ENCODE results near the gene DAAM2.

The DAAM2 gene

DNA sequence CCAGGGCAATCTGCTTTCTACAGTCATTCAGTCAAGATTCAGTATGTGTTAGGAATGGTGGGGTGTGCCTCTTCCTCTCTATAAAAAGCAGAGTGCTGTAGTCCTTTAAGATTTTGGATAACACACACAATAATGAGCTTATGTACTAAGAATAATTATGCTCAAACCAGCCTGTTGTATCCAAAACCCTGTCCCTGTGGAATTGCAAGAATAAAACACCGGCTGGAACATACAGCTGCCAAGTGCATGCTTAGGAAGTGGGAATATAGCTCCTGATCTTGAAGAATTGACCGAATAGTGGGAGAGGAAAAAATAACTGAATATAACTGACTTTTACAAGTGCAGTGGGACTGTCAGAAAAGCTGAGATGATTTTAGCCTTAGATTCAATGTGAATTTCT is 143.1 kb downstream of the DAAM2 start:
- TF ChIP-seq, protein P1, sequence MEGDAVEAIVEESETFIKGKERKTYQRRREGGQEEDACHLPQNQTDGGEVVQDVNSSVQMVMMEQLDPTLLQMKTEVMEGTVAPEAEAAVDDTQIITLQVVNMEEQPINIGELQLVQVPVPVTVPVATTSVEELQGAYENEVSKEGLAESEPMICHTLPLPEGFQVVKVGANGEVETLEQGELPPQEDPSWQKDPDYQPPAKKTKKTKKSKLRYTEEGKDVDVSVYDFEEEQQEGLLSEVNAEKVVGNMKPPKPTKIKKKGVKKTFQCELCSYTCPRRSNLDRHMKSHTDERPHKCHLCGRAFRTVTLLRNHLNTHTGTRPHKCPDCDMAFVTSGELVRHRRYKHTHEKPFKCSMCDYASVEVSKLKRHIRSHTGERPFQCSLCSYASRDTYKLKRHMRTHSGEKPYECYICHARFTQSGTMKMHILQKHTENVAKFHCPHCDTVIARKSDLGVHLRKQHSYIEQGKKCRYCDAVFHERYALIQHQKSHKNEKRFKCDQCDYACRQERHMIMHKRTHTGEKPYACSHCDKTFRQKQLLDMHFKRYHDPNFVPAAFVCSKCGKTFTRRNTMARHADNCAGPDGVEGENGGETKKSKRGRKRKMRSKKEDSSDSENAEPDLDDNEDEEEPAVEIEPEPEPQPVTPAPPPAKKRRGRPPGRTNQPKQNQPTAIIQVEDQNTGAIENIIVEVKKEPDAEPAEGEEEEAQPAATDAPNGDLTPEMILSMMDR (IDR thresholded peaks at IDR 0.05; ENCODE audit: extremely low read depth, insufficient read depth, missing control alignments), result no peak
- in situ Hi-C loops (cut with MboI; ENCODE audit: low pct_unique_long_range_greater_than_20kb, low sequenced_read_pairs, unreplicated experiment), result no loop called here
- no peak for DNase-seq (ENCODE audit: low spot score)

DNA sequence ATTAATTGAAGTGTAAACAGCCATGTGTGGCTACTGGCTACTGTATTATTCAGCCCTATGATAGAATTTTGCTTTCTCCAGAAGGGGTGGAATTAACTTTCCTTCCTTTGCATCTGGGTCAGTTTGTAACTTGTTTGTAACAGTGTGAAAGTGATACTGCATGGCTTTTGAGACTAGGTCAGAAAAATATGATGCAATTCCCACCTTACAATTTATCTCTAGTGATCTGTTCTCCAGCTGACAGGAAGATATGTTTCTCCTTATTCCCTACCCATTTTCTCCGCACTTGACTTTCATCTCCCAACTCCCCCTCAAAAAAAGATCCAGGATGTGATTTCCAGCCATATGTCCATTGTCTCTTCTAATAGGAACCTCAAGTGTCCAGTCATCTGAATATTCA is 144.7 kb downstream of the DAAM2 start:
- TF ChIP-seq, protein P1 (IDR thresholded peaks at IDR 0.05; ENCODE audit: extremely low read depth, insufficient read depth, missing control alignments), result no peak
- in situ Hi-C loops (cut with MboI; ENCODE audit: low pct_unique_long_range_greater_than_20kb, low sequenced_read_pairs, unreplicated experiment), result no loop called here
- no peak for DNase-seq (ENCODE audit: low spot score)

DNA sequence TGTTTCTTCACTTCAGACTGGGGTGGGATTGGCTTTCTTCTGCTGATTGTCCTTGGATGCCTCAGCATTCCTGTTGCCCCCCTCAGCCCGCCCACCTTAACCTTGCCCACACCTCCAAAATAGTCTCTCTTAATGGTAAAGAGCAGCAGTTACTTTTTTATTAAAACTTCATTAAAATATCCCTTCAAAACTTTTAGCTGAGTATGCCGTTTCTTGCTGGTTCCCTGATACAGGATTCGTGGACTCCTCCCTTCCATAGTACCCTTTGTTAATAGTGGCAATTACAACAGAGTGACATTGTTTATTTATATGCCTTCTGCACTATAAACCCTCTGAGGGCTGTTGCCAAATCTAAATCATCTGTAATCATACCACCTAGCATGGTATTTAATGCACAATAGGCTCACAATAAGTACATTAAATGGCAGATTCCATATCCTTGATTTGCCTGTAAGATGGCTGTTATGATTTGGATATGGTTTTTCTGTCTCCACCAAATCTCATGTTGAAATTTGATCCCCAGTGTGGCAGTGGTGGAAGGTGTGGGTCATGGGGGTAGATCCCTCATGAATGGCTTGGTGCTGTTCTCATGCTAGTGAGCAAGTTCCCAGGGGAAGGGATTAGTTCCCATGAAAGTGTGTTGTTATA is 145.6 kb downstream of the DAAM2 start:
- DNase-seq (ENCODE audit: low spot score), result no peak
- TF ChIP-seq, protein P1 (IDR thresholded peaks at IDR 0.05; ENCODE audit: extremely low read depth, insufficient read depth, missing control alignments), result no peak
- in situ Hi-C loops (cut with MboI; ENCODE audit: low pct_unique_long_range_greater_than_20kb, low sequenced_read_pairs, unreplicated experiment), result no loop called here

DNA sequence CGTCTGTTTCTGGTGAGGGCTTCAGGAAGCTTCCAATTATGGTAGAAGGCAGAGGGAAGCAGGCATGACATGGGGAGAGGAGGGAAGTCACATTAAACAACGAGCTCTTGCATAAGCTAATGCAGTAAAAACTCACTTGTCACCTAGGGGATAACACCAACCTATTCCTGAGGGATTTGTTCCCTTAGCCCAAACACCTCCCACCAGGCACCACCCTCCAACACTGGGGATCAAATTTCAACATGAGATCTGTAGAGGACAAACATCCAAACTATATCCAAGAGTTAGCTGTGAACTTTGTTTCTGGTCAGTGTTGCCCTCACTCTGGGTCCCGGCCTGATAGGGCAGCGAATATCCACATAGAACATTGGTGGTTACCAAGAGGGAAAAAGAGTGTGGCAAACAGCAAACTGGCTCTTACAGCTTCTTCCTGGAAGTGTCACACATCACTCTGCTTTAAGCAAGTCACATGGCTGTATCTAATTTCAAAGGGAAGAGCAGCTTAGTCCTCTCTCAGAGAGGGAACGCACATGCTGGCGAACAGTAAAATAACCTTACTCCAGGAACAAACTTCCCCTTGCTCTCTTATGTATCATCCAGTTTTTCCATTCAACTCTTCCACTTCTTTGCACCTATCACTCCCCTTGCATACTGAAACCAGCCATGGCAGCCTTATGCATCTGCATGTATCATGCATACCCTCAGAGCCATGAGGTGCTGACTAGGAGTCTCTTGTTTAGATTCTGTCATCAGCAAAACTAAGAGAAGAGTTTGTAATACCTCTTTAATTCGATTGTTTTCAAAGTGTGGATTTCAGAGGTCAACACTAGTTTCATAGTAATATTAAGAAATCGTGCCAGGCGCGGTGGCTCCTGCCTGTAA is 146.8 kb downstream of the DAAM2 start:
- no peak for DNase-seq (ENCODE audit: low spot score)
- TF ChIP-seq, protein P1 (IDR thresholded peaks at IDR 0.05; ENCODE audit: extremely low read depth, insufficient read depth, missing control alignments), result no peak
- in situ Hi-C loops (cut with MboI; ENCODE audit: low pct_unique_long_range_greater_than_20kb, low sequenced_read_pairs, unreplicated experiment), result no loop called here

DNA sequence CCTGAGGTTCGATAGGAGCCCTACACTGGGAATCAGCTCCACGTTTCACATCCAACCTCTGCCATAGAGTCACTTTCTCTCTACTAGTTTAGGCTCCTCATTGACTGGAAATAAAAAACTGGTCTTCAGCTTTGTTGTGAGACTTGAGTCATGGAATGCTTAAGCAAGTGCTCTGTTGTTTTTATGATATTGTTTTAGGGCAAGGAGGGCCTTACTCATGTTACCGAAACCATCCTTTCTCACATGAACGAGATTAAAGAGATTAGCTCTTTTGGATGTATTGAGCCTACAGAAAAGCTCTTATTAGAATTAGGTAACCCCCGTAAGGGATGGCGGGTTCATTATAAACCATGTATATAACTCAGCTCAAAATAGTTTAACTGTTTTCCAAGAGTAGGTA is 149.0 kb downstream of the DAAM2 start:
- in situ Hi-C loops (cut with MboI; ENCODE audit: low pct_unique_long_range_greater_than_20kb, low sequenced_read_pairs, unreplicated experiment), result no loop called here
- TF ChIP-seq, protein P1 (IDR thresholded peaks at IDR 0.05; ENCODE audit: extremely low read depth, insufficient read depth, missing control alignments), result no peak
- no peak for DNase-seq (ENCODE audit: low spot score)

DNA sequence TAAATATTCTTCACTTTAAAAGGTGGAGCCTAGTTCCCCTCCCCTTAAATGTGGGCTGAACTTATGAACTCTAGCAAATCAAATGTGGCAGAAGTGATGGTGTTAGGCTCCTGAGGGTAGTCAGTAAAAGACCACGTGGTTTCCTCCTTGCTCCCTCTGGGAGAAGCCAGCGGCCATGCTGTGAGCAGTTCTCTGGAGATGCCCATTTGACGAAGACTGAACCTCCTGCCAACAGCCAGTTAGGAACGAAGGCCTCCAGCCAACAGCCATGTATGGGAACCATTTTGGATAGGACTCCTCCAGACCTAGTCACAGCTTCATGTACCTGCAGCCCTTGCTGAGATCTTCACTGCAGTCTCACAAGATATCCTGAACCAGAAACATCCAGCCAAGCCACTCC is 149.6 kb downstream of the DAAM2 start:
- TF ChIP-seq, protein P1 (IDR thresholded peaks at IDR 0.05; ENCODE audit: extremely low read depth, insufficient read depth, missing control alignments), result no peak
- in situ Hi-C loops (cut with MboI; ENCODE audit: low pct_unique_long_range_greater_than_20kb, low sequenced_read_pairs, unreplicated experiment), result no loop called here
- no peak for DNase-seq (ENCODE audit: low spot score)
